ENCODE data around the gene RASAL3.
"Not testable (repeated sequence)": the region's sequence is repeated elsewhere in the genome, so short reads cannot be mapped to it uniquely, and the experiment has no call there.

Gene RASAL3

DNA sequence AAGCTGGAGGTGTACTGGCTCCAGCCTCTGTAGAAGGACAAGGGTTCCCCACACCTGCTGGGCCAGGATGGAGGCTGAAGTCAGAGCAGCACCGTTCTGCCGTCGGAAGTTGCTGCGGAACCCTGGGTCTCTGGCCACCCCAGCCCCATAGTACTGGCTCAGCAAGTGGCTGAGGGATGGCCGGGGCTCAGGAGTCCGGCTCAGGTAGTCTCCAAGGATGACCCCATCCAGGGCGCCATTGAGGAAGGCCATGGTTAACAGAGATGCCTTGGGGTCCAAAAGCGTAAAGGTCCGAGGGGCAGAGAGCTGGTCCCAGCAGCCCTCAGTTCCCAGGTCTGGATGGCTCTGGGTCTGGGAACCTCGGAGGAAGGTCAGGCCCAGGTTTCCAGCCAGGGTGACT is 11.3 kb upstream of the RASAL3 start:
- Histone ChIP-seq H3K4me3 (ENCODE audit: low read depth, low read length) (no peak overlapping the region), H3K9me3 (ENCODE audit: severe bottlenecking) (peaks cover 10% of the 10 kb centered on the region), H3K36me3 (no peaks in the 10 kb centered on the region), H3K27ac (no peak overlapping the region), H3K27me3 (ENCODE audit: insufficient read depth, low read depth, severe bottlenecking) (peaks cover 87% of the 10 kb centered on the region)
- TF ChIP-seq, protein P1, sequence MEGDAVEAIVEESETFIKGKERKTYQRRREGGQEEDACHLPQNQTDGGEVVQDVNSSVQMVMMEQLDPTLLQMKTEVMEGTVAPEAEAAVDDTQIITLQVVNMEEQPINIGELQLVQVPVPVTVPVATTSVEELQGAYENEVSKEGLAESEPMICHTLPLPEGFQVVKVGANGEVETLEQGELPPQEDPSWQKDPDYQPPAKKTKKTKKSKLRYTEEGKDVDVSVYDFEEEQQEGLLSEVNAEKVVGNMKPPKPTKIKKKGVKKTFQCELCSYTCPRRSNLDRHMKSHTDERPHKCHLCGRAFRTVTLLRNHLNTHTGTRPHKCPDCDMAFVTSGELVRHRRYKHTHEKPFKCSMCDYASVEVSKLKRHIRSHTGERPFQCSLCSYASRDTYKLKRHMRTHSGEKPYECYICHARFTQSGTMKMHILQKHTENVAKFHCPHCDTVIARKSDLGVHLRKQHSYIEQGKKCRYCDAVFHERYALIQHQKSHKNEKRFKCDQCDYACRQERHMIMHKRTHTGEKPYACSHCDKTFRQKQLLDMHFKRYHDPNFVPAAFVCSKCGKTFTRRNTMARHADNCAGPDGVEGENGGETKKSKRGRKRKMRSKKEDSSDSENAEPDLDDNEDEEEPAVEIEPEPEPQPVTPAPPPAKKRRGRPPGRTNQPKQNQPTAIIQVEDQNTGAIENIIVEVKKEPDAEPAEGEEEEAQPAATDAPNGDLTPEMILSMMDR (IDR thresholded peaks at IDR 0.05; ENCODE audit: low read depth, low read length): no peak
- DNase-seq: no peak

DNA sequence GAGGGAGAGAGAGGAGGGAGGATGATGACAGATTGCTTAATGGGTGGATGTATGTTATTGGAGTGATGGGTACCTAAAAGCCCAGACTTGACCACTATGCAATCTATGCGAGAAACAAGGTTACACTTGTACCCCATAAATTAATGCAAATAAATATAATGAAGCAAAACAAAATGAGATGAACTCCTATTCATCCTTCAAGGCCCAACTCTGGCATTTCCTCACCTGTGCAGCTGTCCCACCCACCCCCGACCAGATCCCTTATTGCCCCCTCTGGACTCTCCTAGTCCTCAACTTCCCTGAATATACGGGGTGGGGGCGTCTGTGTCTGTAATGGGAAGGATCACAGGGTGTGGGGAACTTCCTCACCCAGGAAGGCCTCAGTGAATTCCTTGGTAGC is 10.8 kb upstream of the RASAL3 start:
- H3K36me3 ChIP-seq: no peaks in the 10 kb centered on the region
- no peak overlapping the region for H3K4me3 ChIP-seq (ENCODE audit: low read depth, low read length)
- TF ChIP-seq, protein P1 (IDR thresholded peaks at IDR 0.05; ENCODE audit: low read depth, low read length): no peak
- peaks cover 88% of the 10 kb centered on the region for H3K27me3 ChIP-seq (ENCODE audit: insufficient read depth, low read depth, severe bottlenecking)
- no peak overlapping the region for H3K27ac ChIP-seq
- peaks cover 10% of the 10 kb centered on the region for H3K9me3 ChIP-seq (ENCODE audit: severe bottlenecking)
- no peak for DNase-seq

DNA sequence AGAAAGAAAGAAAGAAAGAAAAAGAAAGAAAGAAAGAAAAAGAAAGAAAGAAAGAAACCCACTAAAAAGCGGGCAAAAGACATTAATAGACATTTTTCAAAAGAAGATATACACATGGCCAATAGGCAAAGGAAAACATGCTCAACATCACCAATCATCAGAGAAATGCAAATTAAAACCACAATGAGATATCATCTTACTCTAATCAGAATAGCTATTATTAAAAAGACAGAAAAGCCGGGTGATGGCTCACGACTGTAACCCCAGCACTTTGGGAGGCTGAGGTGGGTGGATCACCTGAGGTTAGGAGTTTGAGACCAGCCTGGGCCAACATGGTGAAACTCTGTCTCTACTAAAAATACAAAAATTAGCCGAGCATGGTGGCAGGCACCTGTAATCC is 9.5 kb upstream of the RASAL3 start:
- Histone ChIP-seq H3K9me3 (ENCODE audit: severe bottlenecking) (peaks cover 10% of the 10 kb centered on the region), H3K27me3 (ENCODE audit: insufficient read depth, low read depth, severe bottlenecking) (peaks cover 88% of the 10 kb centered on the region)
- not testable (repeated sequence) for DNase-seq; H3K27ac ChIP-seq; H3K4me3 ChIP-seq (ENCODE audit: low read depth, low read length); H3K36me3 ChIP-seq

DNA sequence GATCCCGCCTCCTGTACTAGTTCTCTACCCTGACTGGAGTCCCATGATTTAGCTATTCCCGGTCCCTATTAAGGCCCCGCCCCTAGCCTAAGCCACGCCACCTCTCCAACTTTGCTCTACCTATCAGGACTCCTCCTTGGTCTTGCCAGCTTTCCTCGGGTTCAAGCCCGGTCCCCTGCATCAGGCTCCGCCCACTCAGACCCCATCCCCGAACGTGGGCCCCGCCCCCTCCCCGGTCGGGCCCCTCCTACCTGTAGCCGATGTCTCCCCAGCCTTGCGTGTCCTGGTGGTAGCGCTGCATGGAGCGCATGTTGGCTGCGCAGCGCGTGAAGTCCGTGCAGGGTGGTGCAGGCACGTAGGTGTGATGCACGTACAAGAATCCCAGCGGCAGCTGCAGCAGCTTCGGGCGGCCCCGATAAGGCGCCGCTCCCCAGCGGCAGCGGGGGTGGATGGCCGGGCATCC is 7.3 kb upstream of the RASAL3 start:
- Histone ChIP-seq H3K9me3 (ENCODE audit: severe bottlenecking) (peaks cover 10% of the 10 kb centered on the region), H3K4me3 (ENCODE audit: low read depth, low read length) (no peak overlapping the region), H3K27me3 (ENCODE audit: insufficient read depth, low read depth, severe bottlenecking) (peaks cover 83% of the 10 kb centered on the region), H3K27ac (no peak overlapping the region), H3K36me3 (no peaks in the 10 kb centered on the region)
- TF ChIP-seq, protein P1 (IDR thresholded peaks at IDR 0.05; ENCODE audit: low read depth, low read length): no peak
- no peak for DNase-seq

DNA sequence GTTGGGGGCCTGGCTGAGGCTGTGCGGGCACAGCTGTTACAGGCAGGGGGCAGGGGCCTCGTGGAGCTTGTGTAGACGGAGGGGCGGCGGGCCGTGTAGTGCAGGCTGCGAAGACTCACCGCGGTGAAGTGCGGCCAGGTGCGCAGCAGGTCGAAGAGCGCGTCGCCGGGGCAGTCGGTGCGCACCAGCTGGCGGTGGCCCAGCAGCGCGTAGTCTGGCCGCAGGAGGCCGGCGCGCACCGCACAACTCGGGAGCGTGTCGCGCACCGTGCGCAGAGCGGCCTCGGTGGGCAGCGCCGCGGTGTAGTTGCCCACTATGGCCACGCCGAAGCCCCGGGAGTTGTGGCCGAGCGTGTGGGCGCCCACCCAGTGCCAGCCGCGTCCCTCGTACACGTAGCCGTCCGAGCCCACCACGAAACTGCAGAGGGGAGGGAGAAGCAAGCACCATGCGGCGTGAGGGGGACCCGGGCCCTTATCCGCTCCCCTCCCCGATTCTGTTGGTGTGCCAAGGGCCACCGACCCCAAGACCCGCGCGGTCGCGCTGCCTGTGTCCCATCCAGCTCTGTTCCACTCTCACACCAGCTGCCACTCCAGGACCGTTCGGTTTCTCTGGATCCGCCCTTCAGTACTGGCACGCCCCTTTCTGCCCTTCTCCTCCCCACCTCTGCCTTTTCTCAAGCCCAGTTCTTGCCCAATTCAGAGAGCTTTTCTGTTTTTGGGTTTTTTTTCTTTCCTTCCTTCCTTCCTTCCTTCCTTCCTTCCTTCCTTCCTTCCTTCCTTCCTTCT is 5.4 kb upstream of the RASAL3 start:
- H3K4me3 ChIP-seq (ENCODE audit: low read depth, low read length): no peak overlapping the region
- TF ChIP-seq, protein P1 (IDR thresholded peaks at IDR 0.05; ENCODE audit: low read depth, low read length): no peak
- peaks cover 10% of the 10 kb centered on the region for H3K9me3 ChIP-seq (ENCODE audit: severe bottlenecking)
- H3K27me3 ChIP-seq (ENCODE audit: insufficient read depth, low read depth, severe bottlenecking): peaks cover 82% of the 10 kb centered on the region
- H3K27ac ChIP-seq: no peak overlapping the region
- no peak for DNase-seq
- no peaks in the 10 kb centered on the region for H3K36me3 ChIP-seq

DNA sequence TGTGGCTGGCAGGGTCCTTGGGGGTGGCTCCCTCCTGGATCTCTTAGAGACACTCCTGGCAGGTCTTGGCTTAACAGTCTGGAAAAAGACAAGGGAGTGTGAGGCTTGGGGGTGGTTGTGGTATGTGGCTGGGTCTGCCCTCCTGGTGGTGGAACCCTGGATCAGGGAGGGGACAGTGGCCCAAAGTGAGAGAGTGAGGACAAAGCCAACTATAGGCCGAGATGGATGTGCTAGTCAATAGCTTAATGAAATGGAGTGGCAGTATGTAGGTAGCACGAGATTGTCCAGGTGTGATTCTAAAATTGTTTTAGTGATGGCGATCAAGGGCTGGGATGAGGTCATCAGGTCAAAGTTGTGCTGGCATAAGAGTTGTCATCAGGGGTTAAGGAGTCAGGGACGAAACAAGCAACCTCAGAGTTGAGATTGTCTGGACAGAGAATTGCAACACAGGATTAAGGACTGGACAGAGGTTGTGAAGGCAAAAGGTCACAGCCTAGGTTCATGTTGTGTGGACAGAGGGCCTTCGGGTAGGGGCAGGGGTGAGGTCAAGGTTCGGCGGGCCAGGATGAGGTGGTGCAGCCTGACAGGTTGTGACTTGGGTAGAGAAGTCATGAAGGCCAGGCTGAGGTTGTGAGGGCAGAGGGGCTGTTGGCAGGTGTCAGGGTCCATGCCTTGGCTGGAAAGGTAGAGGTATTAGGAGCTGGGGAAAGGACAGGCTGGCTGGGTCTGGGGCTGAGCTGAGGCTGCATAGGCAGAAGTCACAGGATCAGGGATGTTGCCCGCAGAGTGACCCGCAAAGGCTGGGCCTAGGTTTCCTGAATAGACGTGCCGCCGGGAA is 4.5 kb upstream of the RASAL3 start:
- DNase-seq: no peak
- H3K27me3 ChIP-seq (ENCODE audit: insufficient read depth, low read depth, severe bottlenecking): peaks cover 82% of the 10 kb centered on the region
- TF ChIP-seq, protein P1 (IDR thresholded peaks at IDR 0.05; ENCODE audit: low read depth, low read length): no peak
- no peak overlapping the region for H3K4me3 ChIP-seq (ENCODE audit: low read depth, low read length)
- peaks cover 10% of the 10 kb centered on the region for H3K9me3 ChIP-seq (ENCODE audit: severe bottlenecking)
- no peaks in the 10 kb centered on the region for H3K36me3 ChIP-seq
- no peak overlapping the region for H3K27ac ChIP-seq
